Parathyroid adenoma (tissue), 2 donors: ENCODE data around the gene BARX2.

ENCODE experiments used
- H2AFZ ChIP-seq: fragments of 300-600 bp; sonication (generic); one replicate; pipeline ENCODE4 v1.7.0; 2017; ENCODE audit warnings: antibody characterized with exemption, mild to moderate bottlenecking
- H3K27ac ChIP-seq: fragments of 300-600 bp; sonication (generic); one replicate; pipeline ENCODE4 v1.7.0; 2017
- H3K27me3 ChIP-seq: fragments of 300-600 bp; sonication (generic); one replicate; pipeline ENCODE4 v1.7.0; 2017; ENCODE audit warnings: low read length; ENCODE audit not compliant: control insufficient read depth, insufficient read depth
- H3K36me3 ChIP-seq: fragments of 300-600 bp; sonication (generic); one replicate; pipeline ENCODE4 v1.7.0; 2017; ENCODE audit warnings: low read length; ENCODE audit not compliant: control insufficient read depth, insufficient read depth
- H3K4me1 ChIP-seq: fragments of 300-600 bp; sonication (generic); one replicate; pipeline ENCODE4 v1.7.0; 2017; ENCODE audit warnings: control low read depth
- H3K4me2 ChIP-seq: fragments of 300-600 bp; sonication (generic); one replicate; pipeline ENCODE4 v1.7.0; 2017; ENCODE audit warnings: low read length
- H3K4me3 ChIP-seq: fragments of 300-600 bp; sonication (generic); one replicate; pipeline ENCODE4 v1.7.0; 2017; ENCODE audit warnings: low read depth, low read length
- H3K79me2 ChIP-seq: fragments of 300-600 bp; sonication (generic); one replicate; pipeline ENCODE4 v1.7.0; 2017; ENCODE audit warnings: control low read depth
- H3K9ac ChIP-seq: fragments of 300-600 bp; sonication (generic); one replicate; pipeline ENCODE4 v1.7.0; 2017; ENCODE audit warnings: mild to moderate bottlenecking
- H3K9me3 ChIP-seq: fragments of 300-600 bp; sonication (generic); one replicate; pipeline ENCODE4 v1.7.0; 2017; ENCODE audit warnings: low read length; ENCODE audit not compliant: control insufficient read depth
- TF ChIP-seq, protein P1 (sequence below): fragments of 300-600 bp; sonication (generic); IDR thresholded peaks from one replicate; pipeline ENCODE4 v1.7.0; 2017; ENCODE audit warnings: antibody characterized with exemption, mild to moderate bottlenecking
- donor health status: primary hyperparathyroidism.

The BARX2 gene

GRCh38 chr11:129426776-129427175 lies 51.1 kb downstream of the BARX2 start:
- Histone ChIP-seq H3K36me3 (no peaks in the 10 kb centered on the region), H3K27ac (no peak overlapping the region), H2AFZ (no peak overlapping the region), H3K9me3 (no peaks in the 10 kb centered on the region), H3K9ac (no peak overlapping the region), H3K4me2 (no peak overlapping the region), H3K4me1 (no peaks in the 10 kb centered on the region), H3K4me3 (no peak overlapping the region), H3K27me3 (no peaks in the 10 kb centered on the region), H3K79me2 (no peaks in the 10 kb centered on the region)
- TF ChIP-seq, protein P1, sequence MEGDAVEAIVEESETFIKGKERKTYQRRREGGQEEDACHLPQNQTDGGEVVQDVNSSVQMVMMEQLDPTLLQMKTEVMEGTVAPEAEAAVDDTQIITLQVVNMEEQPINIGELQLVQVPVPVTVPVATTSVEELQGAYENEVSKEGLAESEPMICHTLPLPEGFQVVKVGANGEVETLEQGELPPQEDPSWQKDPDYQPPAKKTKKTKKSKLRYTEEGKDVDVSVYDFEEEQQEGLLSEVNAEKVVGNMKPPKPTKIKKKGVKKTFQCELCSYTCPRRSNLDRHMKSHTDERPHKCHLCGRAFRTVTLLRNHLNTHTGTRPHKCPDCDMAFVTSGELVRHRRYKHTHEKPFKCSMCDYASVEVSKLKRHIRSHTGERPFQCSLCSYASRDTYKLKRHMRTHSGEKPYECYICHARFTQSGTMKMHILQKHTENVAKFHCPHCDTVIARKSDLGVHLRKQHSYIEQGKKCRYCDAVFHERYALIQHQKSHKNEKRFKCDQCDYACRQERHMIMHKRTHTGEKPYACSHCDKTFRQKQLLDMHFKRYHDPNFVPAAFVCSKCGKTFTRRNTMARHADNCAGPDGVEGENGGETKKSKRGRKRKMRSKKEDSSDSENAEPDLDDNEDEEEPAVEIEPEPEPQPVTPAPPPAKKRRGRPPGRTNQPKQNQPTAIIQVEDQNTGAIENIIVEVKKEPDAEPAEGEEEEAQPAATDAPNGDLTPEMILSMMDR, result no peak

DNA sequence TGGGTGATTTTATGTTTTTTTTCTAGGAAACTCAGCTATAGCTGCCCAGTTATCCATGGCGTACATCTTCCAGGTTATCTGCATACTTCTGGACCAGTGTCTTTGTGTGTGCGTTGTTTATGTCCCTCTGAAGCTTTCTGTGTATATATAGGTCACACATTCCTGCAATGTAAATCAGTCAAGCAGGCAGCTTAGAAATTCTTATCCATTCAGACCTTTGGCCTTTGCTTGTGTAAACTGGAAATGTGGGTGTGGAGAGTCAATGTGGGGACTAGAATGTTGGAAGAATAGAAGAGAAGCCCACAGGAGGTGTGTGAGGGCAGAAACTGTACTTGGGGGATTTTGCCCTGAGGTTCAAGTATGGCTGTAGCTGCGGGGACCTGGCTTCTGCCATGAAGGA lies 51.7 kb downstream of the BARX2 start:
- Histone ChIP-seq H3K4me2 (no peak overlapping the region), H3K9me3 (no peaks in the 10 kb centered on the region), H3K27me3 (no peaks in the 10 kb centered on the region), H3K4me3 (no peak overlapping the region), H3K27ac (no peak overlapping the region), H3K36me3 (no peaks in the 10 kb centered on the region), H3K9ac (no peak overlapping the region), H2AFZ (no peak overlapping the region), H3K4me1 (no peaks in the 10 kb centered on the region), H3K79me2 (no peaks in the 10 kb centered on the region)
- TF ChIP-seq, protein P1, result no peak

DNA sequence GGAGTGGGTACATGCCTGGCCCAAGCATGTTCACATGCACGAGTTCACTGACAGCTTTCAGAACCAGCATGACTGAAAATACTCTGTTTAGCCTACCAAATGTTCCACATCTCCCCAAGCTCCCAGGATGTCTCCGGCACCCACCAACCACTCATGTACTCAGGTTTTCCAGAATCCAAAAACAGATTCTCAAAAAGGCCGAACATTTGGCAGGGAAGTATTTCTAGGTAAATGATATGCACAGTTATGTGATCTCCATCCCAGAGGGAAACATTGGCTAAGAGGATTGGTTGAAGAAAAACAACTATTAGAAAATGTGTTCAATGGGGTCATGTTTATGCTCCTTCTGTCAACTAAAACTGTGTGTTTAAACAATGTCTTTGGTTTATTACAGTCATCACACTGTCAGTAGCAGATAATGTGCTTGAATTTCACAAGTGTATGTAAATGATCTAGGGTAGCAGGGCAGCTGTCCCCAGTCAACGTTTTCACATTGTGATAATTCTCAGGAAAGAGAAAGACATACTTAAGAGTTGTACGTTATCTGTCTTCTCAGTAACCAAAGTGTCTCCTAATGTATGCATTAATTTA lies 52.3 kb downstream of the BARX2 start:
- Histone ChIP-seq H2AFZ (no peak overlapping the region), H3K27me3 (no peaks in the 10 kb centered on the region), H3K36me3 (no peaks in the 10 kb centered on the region), H3K27ac (no peak overlapping the region), H3K4me1 (no peaks in the 10 kb centered on the region), H3K9me3 (no peaks in the 10 kb centered on the region), H3K9ac (no peak overlapping the region), H3K79me2 (no peaks in the 10 kb centered on the region), H3K4me2 (no peak overlapping the region), H3K4me3 (no peak overlapping the region)
- TF ChIP-seq, protein P1, result no peak

- TF ChIP-seq, protein P1, result no peak
- H3K4me2 ChIP-seq, result no peak overlapping the region
- H3K79me2 ChIP-seq, result no peaks in the 10 kb centered on the region
- H3K27me3 ChIP-seq, result no peaks in the 10 kb centered on the region
- H2AFZ ChIP-seq, result no peak overlapping the region
- no peak overlapping the region for H3K4me3 ChIP-seq
- no peak overlapping the region for H3K9ac ChIP-seq
- H3K27ac ChIP-seq, result no peak overlapping the region
- no peaks in the 10 kb centered on the region for H3K9me3 ChIP-seq
- H3K36me3 ChIP-seq, result no peaks in the 10 kb centered on the region
- no peaks in the 10 kb centered on the region for H3K4me1 ChIP-seq
These were observed 52.9 kb downstream of the BARX2 start for GRCh38 chr11:129428557-129428956.
